ENCODE data around the gene ATP5MG.

DNA sequence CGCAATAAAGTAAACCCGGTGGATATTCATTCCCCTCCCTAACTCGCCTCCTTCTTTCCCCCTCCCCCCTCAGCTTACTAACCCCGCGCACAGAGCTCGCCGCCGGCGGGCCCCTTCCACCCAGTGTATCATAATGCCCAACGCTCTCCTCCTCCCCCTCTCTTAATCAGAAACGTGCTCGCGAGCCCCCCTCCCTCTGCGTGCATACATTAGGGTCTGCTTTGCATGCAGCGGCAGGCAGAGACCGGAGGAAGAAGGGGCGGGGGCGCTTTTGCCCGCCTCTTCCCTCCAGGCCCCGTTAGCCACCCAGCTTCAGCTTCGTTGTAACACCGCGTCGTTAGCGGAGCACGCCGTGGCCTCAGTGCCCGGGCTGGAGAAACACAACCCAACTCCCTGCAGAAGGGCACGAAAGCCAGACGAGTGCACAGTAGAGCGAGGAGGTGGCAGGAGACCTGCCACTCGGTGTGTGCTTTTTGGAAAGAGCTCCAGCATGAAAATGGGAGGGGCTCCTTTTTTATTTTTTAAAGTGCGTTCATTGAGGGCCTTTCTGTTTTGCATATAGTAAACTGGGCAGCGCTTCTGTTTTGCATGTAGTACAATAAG lies 34.0 kb downstream of the ATP5MG start:
- TF ChIP-seq CTCF (IDR thresholded peaks at IDR 0.05) (no peak), POLR2A (IDR thresholded peaks at IDR 0.05) (no peak), POLR2AphosphoS5 (IDR thresholded peaks at IDR 0.05) (no peak)

All from breast epithelium (tissue), 3 donors.